HepG2 (cell line): ENCODE measurements around the gene ITPR1.

Experiments used
- BRCA1 ChIP-seq: sonication (generic); formaldehyde crosslinking; IDR thresholded peaks from 2 replicates; pipeline ENCODE4 v1.4.0; 2020; ENCODE audit warnings: missing genetic modification reagents
- CBX2 ChIP-seq, 2 experiments: fragments of 200-600 bp in 1 of 2; sonication (generic); formaldehyde crosslinking in 1 of 2; IDR thresholded peaks; 2 replicates each; pipeline versions ENCODE4 v1.7.0 to v1.8.1; 2018 to 2022; ENCODE audit warnings: low read depth in 2 of 2, low read length in 1 of 2, mild to moderate bottlenecking in 1 of 2, missing genetic modification reagents in 1 of 2
- CTCF ChIP-seq: sonication (generic); formaldehyde crosslinking; IDR thresholded peaks from 2 replicates; pipeline ENCODE4 v1.5.0; 2020; ENCODE audit warnings: mild to moderate bottlenecking, missing genetic modification reagents, moderate library complexity
- FOXO4 ChIP-seq: sonication (generic); formaldehyde crosslinking; conservative IDR thresholded peaks from 2 replicates; pipeline ENCODE4 v1.8.1; 2023; ENCODE audit warnings: missing genetic modification reagents
- GTF2F1 ChIP-seq: fragments of 150-350 bp; IDR thresholded peaks from 2 replicates; pipeline ENCODE4 v1.6.1; 2014; ENCODE audit warnings: low read length
- KLF16 ChIP-seq, 2 experiments: sonication (generic) in 1 of 2; formaldehyde crosslinking in 1 of 2; IDR thresholded peaks; 2 replicates each; pipeline versions ENCODE4 v1.6.1 to v1.8.0; 2016 to 2023; ENCODE audit warnings: missing genetic modification reagents in 2 of 2, missing compliant biosample characterization in 1 of 2
- POLR2AphosphoS5 ChIP-seq: IDR thresholded peaks from 2 replicates; pipeline ENCODE4 v1.6.1; 2012; ENCODE audit warnings: low read depth, low read length
- RBFOX2 ChIP-seq: fragments of 200-400 bp; formaldehyde crosslinking; IDR thresholded peaks from 2 replicates; pipeline ENCODE4 v1.6.1; 2017; ENCODE audit warnings: low read depth, mild to moderate bottlenecking, low read length
- SAFB2 ChIP-seq: sonication (generic); formaldehyde crosslinking; IDR thresholded peaks from 2 replicates; pipeline ENCODE4 v1.5.1; 2020; ENCODE audit warnings: missing genetic modification reagents, low read depth, mild to moderate bottlenecking, borderline replicate concordance
- SRY ChIP-seq: sonication (generic); formaldehyde crosslinking; IDR thresholded peaks from 2 replicates; pipeline ENCODE4 v1.8.0; 2022; ENCODE audit warnings: mild to moderate bottlenecking, missing genetic modification reagents
- ZNF34 ChIP-seq: sonication (generic); formaldehyde crosslinking; IDR thresholded peaks from 2 replicates; pipeline ENCODE4 v1.4.0; 2020; ENCODE audit warnings: mild to moderate bottlenecking, missing genetic modification reagents, borderline replicate concordance
- ZNF44 ChIP-seq: sonication (generic); formaldehyde crosslinking; IDR thresholded peaks from 2 replicates; pipeline ENCODE4 v1.5.1; 2020; ENCODE audit warnings: mild to moderate bottlenecking, missing genetic modification reagents

GRCh38 chr3:4791358-4791757, 298.2 kb downstream of the ITPR1 start:
- TF ChIP-seq SRY (CRISPR knock-in tag) (no peak), CTCF (CRISPR knock-in tag) (no peak), ZNF34 (no peak), CBX2 (IDR thresholded peaks at IDR 0.05; ENCODE audit: low read depth, low read length) (no peak), CBX2 (CRISPR knock-in tag; IDR thresholded peaks at IDR 0.05; ENCODE audit: low read depth) (no peak), POLR2AphosphoS5 (no peak), GTF2F1 (no peak), FOXO4 (CRISPR knock-in tag) (no peak), KLF16 (CRISPR knock-in tag; IDR thresholded peaks at IDR 0.05) (no peak), ZNF44 (CRISPR knock-in tag) (no peak), RBFOX2 (no peak), BRCA1 (CRISPR knock-in tag) (no peak), SAFB2 (CRISPR knock-in tag) (no peak)
